Neural cell (in vitro differentiated cells): ENCODE measurements around the gene ACAD11. TPM values are rescaled to one million over a fixed set of nuclear protein-coding genes. Genes with fewer than 3 reads are reported as not detected.

Experiments used
- H2AFZ ChIP-seq: fragments of 200-600, 300-800 bp; sonication (generic), shearing (Covaris generic); 2 replicates; pipeline ENCODE4 v1.6.0; 2014; ENCODE audit warnings: low read depth, mild to moderate bottlenecking, antibody characterized with exemption, low read length, moderate library complexity
- H3F3A ChIP-seq: fragments of 200-600 bp; shearing (Covaris generic); 2 replicates; pipeline ENCODE4 v1.6.1; 2016; ENCODE audit warnings: mild to moderate bottlenecking, moderate library complexity, mixed read lengths, antibody characterized with exemption, low read length; ENCODE audit not compliant: insufficient read depth, poor library complexity, severe bottlenecking
- H3K27ac ChIP-seq: fragments of 200-600, 300-800 bp; sonication (generic), shearing (Covaris generic); 2 replicates; pipeline ENCODE4 v1.5.1; 2014; ENCODE audit warnings: mild to moderate bottlenecking, low read length, moderate library complexity
- H3K27me3 ChIP-seq: fragments of 300-800, 200-600 bp; sonication (generic), shearing (Covaris generic); 2 replicates; pipeline ENCODE4 v1.6.0; 2014; ENCODE audit warnings: mild to moderate bottlenecking, low read depth, low read length, moderate library complexity; ENCODE audit not compliant: insufficient read depth
- H3K36me3 ChIP-seq: fragments of 300-800, 200-600 bp; sonication (generic), shearing (Covaris generic); 2 replicates; pipeline ENCODE4 v1.5.1; 2014; ENCODE audit warnings: mild to moderate bottlenecking, antibody characterized with exemption, low read length, moderate library complexity; ENCODE audit not compliant: insufficient read depth
- H3K4me2 ChIP-seq: fragments of 300-800, 200-600 bp; sonication (generic), shearing (Covaris generic); 2 replicates; pipeline ENCODE4 v1.6.0; 2014; ENCODE audit warnings: mild to moderate bottlenecking, low read length
- H3K4me3 ChIP-seq: fragments of 300-800, 200-600 bp; sonication (generic), shearing (Covaris generic); 2 replicates; pipeline ENCODE4 v1.5.1; 2014; ENCODE audit warnings: mild to moderate bottlenecking, low read length, moderate library complexity
- H3K79me2 ChIP-seq: fragments of 200-600 bp; shearing (Covaris generic); replicated peaks from 2 replicates; pipeline ENCODE4 v1.6.0; 2014; ENCODE audit warnings: mild to moderate bottlenecking, low read length, moderate library complexity; ENCODE audit not compliant: insufficient read depth
- H3K9ac ChIP-seq: fragments of 300-800, 200-600 bp; sonication (generic), shearing (Covaris generic); 2 replicates; pipeline ENCODE4 v1.6.1; 2016; ENCODE audit warnings: mild to moderate bottlenecking, low read length, mixed read lengths
- H3K9me2 ChIP-seq: fragments of 200-600 bp; shearing (Covaris generic); 2 replicates; pipeline ENCODE4 v1.6.1; 2016; ENCODE audit warnings: mild to moderate bottlenecking, low read length, mixed read lengths; ENCODE audit not compliant: insufficient read depth
- H3K9me3 ChIP-seq: fragments of 200-600, 300-800 bp; sonication (generic), shearing (Covaris generic); 2 replicates; pipeline ENCODE4 v1.6.1; 2016; ENCODE audit warnings: mild to moderate bottlenecking, mixed run types, low read length, moderate library complexity, mixed read lengths
- H4K20me1 ChIP-seq: fragments of 200-600 bp; shearing (Covaris generic); 2 replicates; pipeline ENCODE4 v1.6.1; 2016; ENCODE audit warnings: mild to moderate bottlenecking, mixed run types; ENCODE audit not compliant: insufficient read depth
- CTCF ChIP-seq: fragments of 450-650 bp; IDR thresholded peaks from 2 replicates; pipeline ENCODE4 v1.5.1; 2014; ENCODE audit warnings: antibody characterized with exemption, mild to moderate bottlenecking, moderate library complexity; ENCODE audit not compliant: poor library complexity, severe bottlenecking
- EP300 ChIP-seq: fragments of 450-650 bp; conservative IDR thresholded peaks from 2 replicates; pipeline ENCODE4 v1.6.1; 2014; ENCODE audit warnings: antibody characterized with exemption, mild to moderate bottlenecking, moderate library complexity; ENCODE audit not compliant: poor library complexity, severe bottlenecking
- EZH2 ChIP-seq: fragments of 200-600, 300-800 bp; shearing (Covaris generic), sonication (generic); IDR thresholded peaks from 2 replicates; pipeline ENCODE4 v1.6.1; 2014; ENCODE audit warnings: antibody characterized with exemption, low read length, borderline replicate concordance, mild to moderate bottlenecking; ENCODE audit not compliant: insufficient read depth, poor library complexity, severe bottlenecking
- MXI1 ChIP-seq: fragments of 450-650 bp; conservative IDR thresholded peaks from 2 replicates; pipeline ENCODE4 v1.6.1; 2014; ENCODE audit warnings: antibody characterized with exemption, mild to moderate bottlenecking; ENCODE audit not compliant: poor library complexity, severe bottlenecking
- POLR2AphosphoS5 ChIP-seq: IDR thresholded peaks from 2 replicates; pipeline ENCODE4 v1.6.1; 2012
- RAD21 ChIP-seq: fragments of 450-650 bp; conservative IDR thresholded peaks from 2 replicates; pipeline ENCODE4 v1.6.1; 2014; ENCODE audit warnings: antibody characterized with exemption, mild to moderate bottlenecking, moderate library complexity
- REST ChIP-seq: IDR thresholded peaks from 2 replicates; pipeline ENCODE4 v1.6.1; 2012; ENCODE audit warnings: borderline replicate concordance
- SMC3 ChIP-seq: fragments of 450-650 bp; conservative IDR thresholded peaks from 2 replicates; pipeline ENCODE4 v1.6.1; 2014; ENCODE audit warnings: antibody characterized with exemption, mild to moderate bottlenecking, moderate library complexity; ENCODE audit not compliant: poor library complexity
- TAF1 ChIP-seq: IDR thresholded peaks from 2 replicates; pipeline ENCODE4 v1.6.1; 2012; ENCODE audit warnings: low read depth
- polyA plus RNA-seq: library from polyadenylated mRNA; depleted of rRNA; stranded (reverse); fragments of >200 nt; gene quantifications from 2 replicates; pipeline ENCODE4 v1.2.3, GENCODE V29; 2014

ACAD11 gene
- polyA plus RNA-seq, 1 donor from 2014 or later, result 19.2 TPM

- H3K27ac ChIP-seq, result no peak overlapping the region
- H3K4me3 ChIP-seq, result no peak overlapping the region
These were observed 91.2 kb downstream of the ACAD11 start for GRCh38 chr3:132568422-132568821.

GRCh38 chr3:132564070-132564465 is 95.5 kb downstream of the ACAD11 start:
- no peaks in the 10 kb centered on the region for H3F3A ChIP-seq
- no peaks in the 10 kb centered on the region for H3K36me3 ChIP-seq
- H3K4me3 ChIP-seq, result no peak overlapping the region
- no peaks in the 10 kb centered on the region for H4K20me1 ChIP-seq
- no peak overlapping the region for H3K9ac ChIP-seq
- H3K9me3 ChIP-seq, result no peaks in the 10 kb centered on the region
- no peaks in the 10 kb centered on the region for H3K9me2 ChIP-seq
- H3K79me2 ChIP-seq, result no peaks in the 10 kb centered on the region
- H2AFZ ChIP-seq, result no peak overlapping the region
- no peak overlapping the region for H3K4me2 ChIP-seq
- H3K27me3 ChIP-seq, result no peaks in the 10 kb centered on the region
- H3K27ac ChIP-seq, result no peak overlapping the region
- TF ChIP-seq SMC3 (no peak), RAD21 (no peak), REST (no peak), TAF1 (no peak), CTCF (no peak), EP300 (no peak)

More at GRCh38 chr3:132568422-132568821, 91.2 kb downstream of the ACAD11 start:
- Histone ChIP-seq H4K20me1 (no peaks in the 10 kb centered on the region), H2AFZ (no peak overlapping the region), H3K9ac (no peak overlapping the region), H3K36me3 (no peaks in the 10 kb centered on the region), H3F3A (no peaks in the 10 kb centered on the region), H3K9me3 (no peaks in the 10 kb centered on the region), H3K27me3 (no peaks in the 10 kb centered on the region), H3K79me2 (no peaks in the 10 kb centered on the region), H3K9me2 (no peaks in the 10 kb centered on the region), H3K4me2 (no peak overlapping the region)
- TF ChIP-seq TAF1, result no peak
- TF ChIP-seq SMC3, result no peak
- no peak for TF ChIP-seq CTCF
- no peak for TF ChIP-seq MXI1
- TF ChIP-seq RAD21, result no peak
- TF ChIP-seq POLR2AphosphoS5, result no peak
- no peak for TF ChIP-seq EP300
- TF ChIP-seq EZH2, result no peak
- no peak for TF ChIP-seq REST
